Panc1 (cell line): ENCODE measurements around the gene USP6NL. TPM values are rescaled to one million over a fixed set of nuclear protein-coding genes. Genes with fewer than 3 reads are reported as not detected.

ENCODE experiments used
- ATAC-seq: fragments of 200-7000 bp; cut with Tn5 transposase; 2 replicates; pipeline ENCODE4 v1.9.1; 2020; ENCODE audit warnings: mild to moderate bottlenecking, moderate library complexity
- BruUV-seq: library from RNA; stranded (reverse); fragments of 400-500 nt; replicated peaks from 2 replicates; lab custom pipeline; 2021; lab: Mats Ljungman, UMichigan
- CTCF ChIA-PET: fragments of 300-600 bp; sonication (Branson Sonifier 250); formaldehyde crosslinking; loops from one replicate; lab custom pipeline; 2022; ENCODE audit warnings: antibody characterized with exemption; lab: Charles Lee
- POLR2A ChIA-PET: fragments of 300-600 bp; sonication (Branson Sonifier 250); formaldehyde crosslinking; loops from one replicate; lab custom pipeline; 2022; ENCODE audit warnings: antibody characterized with exemption; lab: Charles Lee
- DNase-seq: peaks from one replicate; pipeline ENCODE4 v3.0.0-alpha.2; 2010; ENCODE audit warnings: low read depth, low spot score
- H3K27ac ChIP-seq: 2 replicates; pipeline ENCODE4 v1.5.1; 2011; ENCODE audit warnings: mild to moderate bottlenecking, low read length, inconsistent platforms
- H3K27me3 ChIP-seq: fragments of 200-500 bp; sonication (Bioruptor generic); 2 replicates; pipeline ENCODE4 v1.6.0; 2014; ENCODE audit warnings: low read length, inconsistent platforms; ENCODE audit not compliant: control insufficient read depth, insufficient read depth
- H3K36me3 ChIP-seq: fragments of 200-500 bp; sonication (Bioruptor generic); 2 replicates; pipeline ENCODE4 v1.5.1; 2014; ENCODE audit warnings: inconsistent platforms, mild to moderate bottlenecking, low read length, moderate library complexity; ENCODE audit not compliant: control insufficient read depth, insufficient read depth
- H3K4me1 ChIP-seq: 2 replicates; pipeline ENCODE4 v1.5.1; 2011; ENCODE audit warnings: inconsistent platforms, mild to moderate bottlenecking, low read length, moderate library complexity; ENCODE audit not compliant: control insufficient read depth, insufficient read depth
- H3K4me3 ChIP-seq, 2 experiments: 2 replicates each; pipeline ENCODE4 v1.5.1; 2011 to 2012; ENCODE audit warnings: low read depth in 2 of 2, low read length in 2 of 2, mild to moderate bottlenecking in 2 of 2, inconsistent platforms in 1 of 2, moderate library complexity in 1 of 2
- H3K9me3 ChIP-seq: fragments of 200-500 bp; sonication (Bioruptor generic); 2 replicates; pipeline ENCODE4 v1.5.1; 2014; ENCODE audit warnings: low read depth, mild to moderate bottlenecking, inconsistent platforms, low read length, moderate library complexity; ENCODE audit not compliant: control insufficient read depth, insufficient read depth
- POLR2AphosphoS5 ChIP-seq: IDR thresholded peaks from 2 replicates; pipeline ENCODE4 v1.6.1; 2012; ENCODE audit warnings: mild to moderate bottlenecking, low read depth, low read length, moderate library complexity
- SIN3A ChIP-seq: IDR thresholded peaks from 2 replicates; pipeline ENCODE4 v1.6.1; 2012; ENCODE audit warnings: low read depth, mild to moderate bottlenecking, low read length, moderate library complexity, borderline replicate concordance; ENCODE audit not compliant: insufficient read depth
- TCF7L2 ChIP-seq: IDR thresholded peaks from 2 replicates; pipeline ENCODE4 v1.6.1; 2011; ENCODE audit warnings: mild to moderate bottlenecking, low read depth, low read length, inconsistent platforms
- in situ Hi-C: cut with HindIII; loops from 2 replicates; pipeline ENCODE4 v1.10.0; 2016; ENCODE audit warnings: low sequenced_read_pairs, low pct_unique_long_range_greater_than_20kb
- intact Hi-C: fragments of 100-400 bp; cut with micrococcal nuclease; formaldehyde crosslinking; loops from one replicate; pipeline ENCODE4 v1.10.0; 2022; ENCODE audit not compliant: unreplicated experiment
- total RNA-seq: library from RNA; stranded (reverse); gene quantifications from one replicate; pipeline ENCODE4 v1.2.1, GENCODE V29; 2021; ENCODE audit not compliant: unreplicated experiment
- TF ChIP-seq, protein P1 (sequence below), 2 experiments: IDR thresholded peaks; 2 replicates each; pipeline ENCODE4 v1.6.1; 2011 to 2012; ENCODE audit warnings: low read depth in 2 of 2, control low read depth in 1 of 2, low read length in 1 of 2, mild to moderate bottlenecking in 1 of 2, moderate library complexity in 1 of 2; ENCODE audit not compliant: insufficient read depth in 1 of 2
- TF ChIP-seq, protein P2 (sequence below): fragments of 450-650 bp; IDR thresholded peaks from 2 replicates; pipeline ENCODE4 v1.5.1; 2017; ENCODE audit warnings: mild to moderate bottlenecking

USP6NL gene
- total RNA-seq, 1 experiment from 2014 or later: 13.9 TPM

DNA sequence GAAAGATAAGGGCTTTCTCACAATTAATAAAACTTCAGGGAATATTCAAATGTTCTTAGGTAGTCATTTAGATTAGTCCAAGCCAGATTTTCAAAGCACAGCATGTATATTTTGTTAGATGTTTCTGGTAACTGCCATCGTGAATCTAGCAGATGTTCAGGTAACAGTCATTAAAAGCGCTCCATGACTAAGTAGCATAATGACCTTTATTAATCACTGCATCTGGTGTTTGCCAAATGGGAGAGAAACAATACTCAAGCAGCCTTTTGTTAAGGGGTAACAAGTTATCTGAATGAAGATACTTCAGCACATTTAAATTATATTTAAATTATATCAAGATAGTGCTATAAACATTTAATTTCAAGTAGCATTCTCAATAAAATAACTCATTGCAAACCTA is 47.5 kb downstream of the USP6NL start:
- in situ Hi-C loops: no loop called here
- POLR2A ChIA-PET: no interaction called here
- no TSS peak for BruUV-seq
- ATAC-seq (no peak), DNase-seq (no peak)
- Histone ChIP-seq H3K9me3 (no peaks in the 10 kb centered on the region), H3K27me3 (no peaks in the 10 kb centered on the region), H3K4me1 (no peaks in the 10 kb centered on the region; the same call in 1 of the 2 replicates), H3K4me3 (no peak overlapping the region), H3K36me3 (no peaks in the 10 kb centered on the region), H3K27ac (no peak overlapping the region)
- TF ChIP-seq, protein P1, sequence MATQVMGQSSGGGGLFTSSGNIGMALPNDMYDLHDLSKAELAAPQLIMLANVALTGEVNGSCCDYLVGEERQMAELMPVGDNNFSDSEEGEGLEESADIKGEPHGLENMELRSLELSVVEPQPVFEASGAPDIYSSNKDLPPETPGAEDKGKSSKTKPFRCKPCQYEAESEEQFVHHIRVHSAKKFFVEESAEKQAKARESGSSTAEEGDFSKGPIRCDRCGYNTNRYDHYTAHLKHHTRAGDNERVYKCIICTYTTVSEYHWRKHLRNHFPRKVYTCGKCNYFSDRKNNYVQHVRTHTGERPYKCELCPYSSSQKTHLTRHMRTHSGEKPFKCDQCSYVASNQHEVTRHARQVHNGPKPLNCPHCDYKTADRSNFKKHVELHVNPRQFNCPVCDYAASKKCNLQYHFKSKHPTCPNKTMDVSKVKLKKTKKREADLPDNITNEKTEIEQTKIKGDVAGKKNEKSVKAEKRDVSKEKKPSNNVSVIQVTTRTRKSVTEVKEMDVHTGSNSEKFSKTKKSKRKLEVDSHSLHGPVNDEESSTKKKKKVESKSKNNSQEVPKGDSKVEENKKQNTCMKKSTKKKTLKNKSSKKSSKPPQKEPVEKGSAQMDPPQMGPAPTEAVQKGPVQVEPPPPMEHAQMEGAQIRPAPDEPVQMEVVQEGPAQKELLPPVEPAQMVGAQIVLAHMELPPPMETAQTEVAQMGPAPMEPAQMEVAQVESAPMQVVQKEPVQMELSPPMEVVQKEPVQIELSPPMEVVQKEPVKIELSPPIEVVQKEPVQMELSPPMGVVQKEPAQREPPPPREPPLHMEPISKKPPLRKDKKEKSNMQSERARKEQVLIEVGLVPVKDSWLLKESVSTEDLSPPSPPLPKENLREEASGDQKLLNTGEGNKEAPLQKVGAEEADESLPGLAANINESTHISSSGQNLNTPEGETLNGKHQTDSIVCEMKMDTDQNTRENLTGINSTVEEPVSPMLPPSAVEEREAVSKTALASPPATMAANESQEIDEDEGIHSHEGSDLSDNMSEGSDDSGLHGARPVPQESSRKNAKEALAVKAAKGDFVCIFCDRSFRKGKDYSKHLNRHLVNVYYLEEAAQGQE (IDR thresholded peaks at IDR 0.05; ENCODE audit: insufficient read depth in 1 of 2, low read depth in 2 of 2, low read length in 1 of 2): no peak
- no peak for TF ChIP-seq TCF7L2
- TF ChIP-seq POLR2AphosphoS5: no peak
- TF ChIP-seq, protein P2, sequence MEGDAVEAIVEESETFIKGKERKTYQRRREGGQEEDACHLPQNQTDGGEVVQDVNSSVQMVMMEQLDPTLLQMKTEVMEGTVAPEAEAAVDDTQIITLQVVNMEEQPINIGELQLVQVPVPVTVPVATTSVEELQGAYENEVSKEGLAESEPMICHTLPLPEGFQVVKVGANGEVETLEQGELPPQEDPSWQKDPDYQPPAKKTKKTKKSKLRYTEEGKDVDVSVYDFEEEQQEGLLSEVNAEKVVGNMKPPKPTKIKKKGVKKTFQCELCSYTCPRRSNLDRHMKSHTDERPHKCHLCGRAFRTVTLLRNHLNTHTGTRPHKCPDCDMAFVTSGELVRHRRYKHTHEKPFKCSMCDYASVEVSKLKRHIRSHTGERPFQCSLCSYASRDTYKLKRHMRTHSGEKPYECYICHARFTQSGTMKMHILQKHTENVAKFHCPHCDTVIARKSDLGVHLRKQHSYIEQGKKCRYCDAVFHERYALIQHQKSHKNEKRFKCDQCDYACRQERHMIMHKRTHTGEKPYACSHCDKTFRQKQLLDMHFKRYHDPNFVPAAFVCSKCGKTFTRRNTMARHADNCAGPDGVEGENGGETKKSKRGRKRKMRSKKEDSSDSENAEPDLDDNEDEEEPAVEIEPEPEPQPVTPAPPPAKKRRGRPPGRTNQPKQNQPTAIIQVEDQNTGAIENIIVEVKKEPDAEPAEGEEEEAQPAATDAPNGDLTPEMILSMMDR: no peak
- TF ChIP-seq SIN3A: no peak
- CTCF ChIA-PET: no interaction called here
- intact Hi-C loops: no loop called here

DNA sequence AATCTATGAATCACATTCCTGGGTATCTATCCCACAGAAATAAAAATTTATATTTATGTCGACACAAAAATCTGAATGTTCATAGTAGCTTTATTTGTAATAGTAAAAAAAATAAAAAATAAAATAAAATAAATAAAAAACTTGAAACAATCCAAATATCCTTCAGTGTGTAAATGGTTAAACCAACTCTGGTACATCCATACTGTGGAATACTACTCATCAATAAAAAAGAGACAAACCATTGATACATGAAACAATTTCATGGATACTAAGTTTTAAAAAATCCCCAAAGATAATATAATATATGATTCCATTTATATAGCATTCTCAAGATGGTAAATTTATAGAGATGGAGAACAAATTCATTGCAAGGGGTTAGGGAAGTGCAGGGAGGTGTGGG is 48.6 kb downstream of the USP6NL start:
- Histone ChIP-seq H3K36me3 (no peaks in the 10 kb centered on the region), H3K4me1 (no peaks in the 10 kb centered on the region; the same call in 1 of the 2 replicates), H3K27ac (no peak overlapping the region), H3K27me3 (no peaks in the 10 kb centered on the region), H3K4me3 (no peak overlapping the region), H3K9me3 (no peaks in the 10 kb centered on the region)
- DNase-seq: no peak
- intact Hi-C loops: no loop called here
- POLR2A ChIA-PET: interaction anchor here (0.6 kb wide), 1 partner anchor 25 kb away, joined by 4 read pairs; no protein-coding TSS in a partner anchor
- no TSS peak for BruUV-seq
- in situ Hi-C loops: no loop called here
- no peak for ATAC-seq
- CTCF ChIA-PET: no interaction called here
- TF ChIP-seq TCF7L2 (no peak), POLR2AphosphoS5 (no peak), SIN3A (no peak)
- TF ChIP-seq, protein P1 (IDR thresholded peaks at IDR 0.05; ENCODE audit: insufficient read depth in 1 of 2, low read depth in 2 of 2, low read length in 1 of 2): no peak
- TF ChIP-seq, protein P2: no peak
